HG02610 (cell line): ENCODE data around the gene MAP3K6.
A peak's percentile ranks its signal among the peaks of the same experiment; 100 is the strongest.

Source experiments
- ATAC-seq: cut with Tn5 transposase; IDR thresholded peaks from one replicate; pipeline ENCODE4 v1.9.1; 2021; ENCODE audit warnings: mild to moderate bottlenecking, moderate library complexity; ENCODE audit not compliant: unreplicated experiment

Gene MAP3K6

GRCh38 chr1:27336756-27337155 is 30.0 kb downstream of the MAP3K6 start:
- ATAC-seq = no peak

- no peak for ATAC-seq
These were observed 31.0 kb downstream of the MAP3K6 start for GRCh38 chr1:27335506-27336422.

- ATAC-seq = no peak
These were observed 33.0 kb downstream of the MAP3K6 start for GRCh38 chr1:27333717-27334279.

GRCh38 chr1:27332536-27333281 is 34.1 kb downstream of the MAP3K6 start:
- no peak for ATAC-seq

- no peak for ATAC-seq
These were observed 34.8 kb downstream of the MAP3K6 start for GRCh38 chr1:27331922-27332321.

GRCh38 chr1:27331426-27331825 is 35.3 kb downstream of the MAP3K6 start:
- no peak for ATAC-seq

GRCh38 chr1:27330786-27331185 is 36.0 kb downstream of the MAP3K6 start:
- no peak for ATAC-seq

GRCh38 chr1:27327964-27328363 is 38.8 kb downstream of the MAP3K6 start:
- ATAC-seq = no peak

- no peak for ATAC-seq
These were observed 41.5 kb downstream of the MAP3K6 start for GRCh38 chr1:27325286-27325685.

GRCh38 chr1:27322569-27323240 is 44.1 kb downstream of the MAP3K6 start:
- ATAC-seq = no peak

GRCh38 chr1:27321813-27322568 is 44.8 kb downstream of the MAP3K6 start, which contains the start of gene TMEM222:
TMEM222 (plus strand) TSS chr1:27322163; CDS start chr1:27322198, 35 bp downstream.
- ATAC-seq = peak; percentile 96

- ATAC-seq = no peak
These were observed 48.2 kb downstream of the MAP3K6 start for GRCh38 chr1:27318596-27318995.

- no peak for ATAC-seq
These were observed 48.6 kb downstream of the MAP3K6 start for GRCh38 chr1:27318136-27318535.

GRCh38 chr1:27316860-27317259 is 49.9 kb downstream of the MAP3K6 start:
- ATAC-seq = no peak

- ATAC-seq = no peak
These were observed 52.0 kb downstream of the MAP3K6 start for GRCh38 chr1:27314737-27315136.

GRCh38 chr1:27314169-27314568 is 52.6 kb downstream of the MAP3K6 start:
- ATAC-seq = no peak

GRCh38 chr1:27307874-27308598 is 58.7 kb downstream of the MAP3K6 start:
- ATAC-seq = no peak

- ATAC-seq = no peak
These were observed 59.6 kb downstream of the MAP3K6 start for GRCh38 chr1:27306892-27307761.

- no peak for ATAC-seq
These were observed 60.7 kb downstream of the MAP3K6 start for GRCh38 chr1:27306071-27306470.
